ENCODE data around the gene RARB. TPM values are rescaled to one million over a fixed set of nuclear protein-coding genes. Genes with fewer than 3 reads are reported as not detected.

The RARB gene
- total and polyA plus RNA-seq, 2 donors (not counting 1 experiment from before 2014, with no cell fraction given) = 9.4 to 13.3 TPM

GRCh38 chr3:25447925-25448324 lies 19.9 kb downstream of the RARB start:
- Histone ChIP-seq H3K4me2 (ENCODE audit: extremely low read depth, insufficient read depth, low read length) (no peak overlapping the region), H3K9ac (ENCODE audit: insufficient read depth, low read length) (no peak overlapping the region), H3K4me1 (ENCODE audit: control insufficient read depth, extremely low read depth, insufficient read depth, low read length) (peaks cover 3% of the 10 kb centered on the region), H3K79me2 (ENCODE audit: control insufficient read depth, insufficient read depth, low read length) (no peaks in the 10 kb centered on the region), H3K27ac (ENCODE audit: insufficient read depth, low read length) (no peak overlapping the region), H2AFZ (ENCODE audit: low read length) (no peak overlapping the region), H3K4me3 (replicated peaks in 1 of 4; ENCODE audit: control extremely low read depth in 1 of 4, insufficient read depth in 1 of 4, low read depth in 3 of 4, low read length in 4 of 4) (no peak overlapping the region), H3K36me3 (ENCODE audit: control insufficient read depth, insufficient read depth, low read length) (no peaks in the 10 kb centered on the region), H3K9me3 (ENCODE audit: control insufficient read depth, insufficient read depth, low read depth, low read length) (no peaks in the 10 kb centered on the region), H4K20me1 (ENCODE audit: control insufficient read depth, extremely low read depth, insufficient read depth, low read length) (no peaks in the 10 kb centered on the region), H3K27me3 (ENCODE audit: control insufficient read depth, insufficient read depth, low read length) (no peaks in the 10 kb centered on the region)
- DNase-seq (ENCODE audit: low read depth in 2 of 2) = no peak
- TF ChIP-seq CTCF (conservative IDR thresholded peaks at IDR 0.05 in 1 of 2, IDR thresholded peaks at IDR 0.05 in 1 of 2; ENCODE audit: low read depth in 1 of 2, low read length in 2 of 2) (no peak), EZH2 (IDR thresholded peaks at IDR 0.05; ENCODE audit: low read length, missing control alignments) (no peak)

- no peak overlapping the region for H3K4me3 ChIP-seq (replicated peaks in 1 of 4; ENCODE audit: control extremely low read depth in 1 of 4, insufficient read depth in 1 of 4, low read depth in 3 of 4, low read length in 4 of 4)
- H3K9ac ChIP-seq (ENCODE audit: insufficient read depth, low read length) = no peak overlapping the region
- no peaks in the 10 kb centered on the region for H4K20me1 ChIP-seq (ENCODE audit: control insufficient read depth, extremely low read depth, insufficient read depth, low read length)
- no peak overlapping the region for H3K27ac ChIP-seq (ENCODE audit: insufficient read depth, low read length)
- no peaks in the 10 kb centered on the region for H3K79me2 ChIP-seq (ENCODE audit: control insufficient read depth, insufficient read depth, low read length)
- H3K27me3 ChIP-seq (ENCODE audit: control insufficient read depth, insufficient read depth, low read length) = no peaks in the 10 kb centered on the region
- H3K36me3 ChIP-seq (ENCODE audit: control insufficient read depth, insufficient read depth, low read length) = no peaks in the 10 kb centered on the region
- no peak overlapping the region for H2AFZ ChIP-seq (ENCODE audit: low read length)
- no peaks in the 10 kb centered on the region for H3K9me3 ChIP-seq (ENCODE audit: control insufficient read depth, insufficient read depth, low read depth, low read length)
- peak; percentile 75 to 87 for DNase-seq (ENCODE audit: low read depth in 2 of 2)
- H3K4me1 ChIP-seq (ENCODE audit: control insufficient read depth, extremely low read depth, insufficient read depth, low read length) = peaks cover 3% of the 10 kb centered on the region
- TF ChIP-seq EZH2 (IDR thresholded peaks at IDR 0.05; ENCODE audit: low read length, missing control alignments) (no peak), CTCF (conservative IDR thresholded peaks at IDR 0.05 in 1 of 2, IDR thresholded peaks at IDR 0.05 in 1 of 2; ENCODE audit: low read depth in 1 of 2, low read length in 2 of 2) (no peak)
- H3K4me2 ChIP-seq (ENCODE audit: extremely low read depth, insufficient read depth, low read length) = no peak overlapping the region
Measured at GRCh38 chr3:25448750-25449692, 21.0 kb downstream of the RARB start.

GRCh38 chr3:25449857-25450256 lies 21.8 kb downstream of the RARB start:
- H3K4me2 ChIP-seq (ENCODE audit: extremely low read depth, insufficient read depth, low read length) = no peak overlapping the region
- no peaks in the 10 kb centered on the region for H3K36me3 ChIP-seq (ENCODE audit: control insufficient read depth, insufficient read depth, low read length)
- no peak overlapping the region for H3K4me3 ChIP-seq (replicated peaks in 1 of 4; ENCODE audit: control extremely low read depth in 1 of 4, insufficient read depth in 1 of 4, low read depth in 3 of 4, low read length in 4 of 4)
- H3K79me2 ChIP-seq (ENCODE audit: control insufficient read depth, insufficient read depth, low read length) = no peaks in the 10 kb centered on the region
- no peak for DNase-seq (ENCODE audit: low read depth in 2 of 2)
- no peaks in the 10 kb centered on the region for H3K27me3 ChIP-seq (ENCODE audit: control insufficient read depth, insufficient read depth, low read length)
- no peak overlapping the region for H2AFZ ChIP-seq (ENCODE audit: low read length)
- no peaks in the 10 kb centered on the region for H4K20me1 ChIP-seq (ENCODE audit: control insufficient read depth, extremely low read depth, insufficient read depth, low read length)
- no peak overlapping the region for H3K27ac ChIP-seq (ENCODE audit: insufficient read depth, low read length)
- H3K4me1 ChIP-seq (ENCODE audit: control insufficient read depth, extremely low read depth, insufficient read depth, low read length) = peaks cover 7% of the 10 kb centered on the region
- no peak overlapping the region for H3K9ac ChIP-seq (ENCODE audit: insufficient read depth, low read length)
- H3K9me3 ChIP-seq (ENCODE audit: control insufficient read depth, insufficient read depth, low read depth, low read length) = no peaks in the 10 kb centered on the region
- TF ChIP-seq CTCF (conservative IDR thresholded peaks at IDR 0.05 in 1 of 2, IDR thresholded peaks at IDR 0.05 in 1 of 2; ENCODE audit: low read depth in 1 of 2, low read length in 2 of 2) (no peak), EZH2 (IDR thresholded peaks at IDR 0.05; ENCODE audit: low read length, missing control alignments) (no peak)

Measured in fibroblast of lung (primary cell).